Small intestine (tissue), 7 donors: Measurements from ENCODE around the gene NUMBL. TPM values are rescaled to one million over a fixed set of nuclear protein-coding genes. Genes with fewer than 3 reads are reported as not detected.

Experiments used
- DNase-seq, 2 donors: peaks; one replicate each; pipeline versions ENCODE4 v3.0.0 to v3.0.0-alpha.2; 2013
- FAIRE-seq: peaks from 2 replicates; lab custom pipeline; 2012; peaks lifted over from hg19 to GRCh38; lab: Jason Lieb, UNC
- H3K27ac ChIP-seq, 3 donors: one replicate each; pipeline ENCODE4 v1.5.1; 2013; ENCODE audit warnings: low read length in 2 of 3, mild to moderate bottlenecking in 2 of 3, control low read depth in 1 of 3, inconsistent platforms in 1 of 3, low read depth in 1 of 3, moderate library complexity in 1 of 3
- H3K27me3 ChIP-seq, 3 donors: one replicate each; pipeline ENCODE4 v1.6.1; 2013; ENCODE audit warnings: low read length in 3 of 3, inconsistent platforms in 1 of 3; ENCODE audit not compliant: control insufficient read depth in 3 of 3, insufficient read depth in 3 of 3
- H3K36me3 ChIP-seq, 3 donors: one replicate each; pipeline ENCODE4 v1.6.1; 2013; ENCODE audit warnings: low read length in 3 of 3, inconsistent platforms in 1 of 3, low read depth in 1 of 3, mild to moderate bottlenecking in 1 of 3, moderate library complexity in 1 of 3; ENCODE audit not compliant: control insufficient read depth in 3 of 3, insufficient read depth in 2 of 3
- H3K4me1 ChIP-seq, 3 donors: one replicate each; pipeline ENCODE4 v1.6.1; 2013; ENCODE audit warnings: low read length in 2 of 3, inconsistent platforms in 1 of 3, low read depth in 1 of 3, mild to moderate bottlenecking in 1 of 3, moderate library complexity in 1 of 3; ENCODE audit not compliant: control insufficient read depth in 3 of 3, insufficient read depth in 2 of 3
- H3K4me3 ChIP-seq, 3 donors: one replicate each; pipeline ENCODE4 v1.5.1; 2013; ENCODE audit warnings: low read length in 3 of 3, control low read depth in 1 of 3, inconsistent platforms in 1 of 3, low read depth in 1 of 3, mild to moderate bottlenecking in 1 of 3, moderate library complexity in 1 of 3
- H3K9me3 ChIP-seq, 2 donors: one replicate each; pipeline ENCODE4 v1.6.1; 2013; ENCODE audit warnings: low read depth in 1 of 2, low read length in 1 of 2; ENCODE audit not compliant: control insufficient read depth in 2 of 2, insufficient read depth in 1 of 2
- WGBS, 3 donors: extraction: QIAGEN DNeasy Blood & Tissue Kit; methylation state at CpG; one replicate each; pipeline ENCODE4 v1.1.7; 2013; 5-methylcytosine and 5-hydroxymethylcytosine counted together
- polyA plus RNA-seq, 4 donors: library from polyadenylated mRNA; stranded (reverse) in 3 of 4; unstranded in 1 of 4; fragments of 200-250 nt in 3 of 4; fragments of 120-200 nt in 1 of 4; gene quantifications; one replicate each; pipeline versions ENCODE4 v1.2.1 to v1.2.3, GENCODE V29; 2013
- donor health status: healthy with polysubstance abuse.
- donor health status: control.
- donor health status: control.
- donor health status: Bipolar disorder and iron deficiency.
- donor health status: healthy.

NUMBL gene
- polyA plus RNA-seq, 4 donors, result 6.2 to 15.6 (median 9.9) TPM

GRCh38 chr19:40683437-40683836 lies 7.0 kb downstream of the NUMBL start:
- WGBS, 3 donors, result 91 to 97% (median 92%) methylated on average over 9 of the region's 9 CpGs
- Histone ChIP-seq H3K4me1 (peaks cover 0 to 5% (median 0%) of the 10 kb centered on the region in 3 donors), H3K4me3 (no peak overlapping the region), H3K27me3 (no peaks in the 10 kb centered on the region), H3K27ac (no peak overlapping the region), H3K9me3 (no peaks in the 10 kb centered on the region), H3K36me3 (peaks cover 2 to 71% (median 4%) of the 10 kb centered on the region in 3 donors)
- DNase-seq (no peak), FAIRE-seq (no peak)

GRCh38 chr19:40682431-40682964 lies 8.0 kb downstream of the NUMBL start:
- H3K27ac ChIP-seq, result no peak overlapping the region
- WGBS, 3 donors, result 91 to 94% (median 93%) methylated on average over 16 to 18 of the region's 18 CpGs
- H3K4me1 ChIP-seq, result peaks cover 0 to 3% (median 0%) of the 10 kb centered on the region in 3 donors
- H3K36me3 ChIP-seq, result peaks cover 2 to 77% (median 6%) of the 10 kb centered on the region in 3 donors
- DNase-seq (no peak), FAIRE-seq (no peak)
- no peaks in the 10 kb centered on the region for H3K27me3 ChIP-seq
- H3K4me3 ChIP-seq, result no peak overlapping the region
- H3K9me3 ChIP-seq, result no peaks in the 10 kb centered on the region

- FAIRE-seq, result no peak
- H3K4me1 ChIP-seq, result no peaks in the 10 kb centered on the region
- no peak for DNase-seq
- no peak overlapping the region for H3K27ac ChIP-seq
- H3K9me3 ChIP-seq, result no peaks in the 10 kb centered on the region
- H3K4me3 ChIP-seq, result no peak overlapping the region
- no peaks in the 10 kb centered on the region for H3K27me3 ChIP-seq
- 63 to 87% (median 81%) methylated on average over 4 of the region's 4 CpGs for WGBS, 3 donors
- peaks cover 5 to 86% (median 6%) of the 10 kb centered on the region in 3 donors for H3K36me3 ChIP-seq
Measured at GRCh38 chr19:40681039-40681438, 9.4 kb downstream of the NUMBL start.

GRCh38 chr19:40677156-40677555 lies 13.3 kb downstream of the NUMBL start:
- H3K4me1 ChIP-seq, result no peaks in the 10 kb centered on the region
- H3K9me3 ChIP-seq, result no peaks in the 10 kb centered on the region
- no peaks in the 10 kb centered on the region for H3K27me3 ChIP-seq
- WGBS, 3 donors, result 95 to 96% (median 96%) methylated on average over 23 of the region's 23 CpGs
- H3K4me3 ChIP-seq, result no peak overlapping the region
- FAIRE-seq, result no peak
- peaks cover 2 to 78% (median 4%) of the 10 kb centered on the region in 3 donors for H3K36me3 ChIP-seq
- H3K27ac ChIP-seq, result no peak overlapping the region
- no peak for DNase-seq

GRCh38 chr19:40674291-40674690 lies 16.2 kb downstream of the NUMBL start:
- FAIRE-seq, result no peak
- no peak for DNase-seq
- H3K4me3 ChIP-seq, result no peak overlapping the region
- H3K36me3 ChIP-seq, result peaks cover 2 to 84% (median 9%) of the 10 kb centered on the region in 3 donors
- 81 to 86% (median 84%) methylated on average over 3 of the region's 3 CpGs for WGBS, 3 donors
- peaks cover 0 to 10% of the 10 kb centered on the region in 2 donors for H3K9me3 ChIP-seq
- no peak overlapping the region for H3K27ac ChIP-seq
- no peaks in the 10 kb centered on the region for H3K4me1 ChIP-seq
- H3K27me3 ChIP-seq, result no peaks in the 10 kb centered on the region

GRCh38 chr19:40673397-40673796 lies 17.1 kb downstream of the NUMBL start:
- Histone ChIP-seq H3K4me3 (no peak overlapping the region), H3K27ac (no peak overlapping the region), H3K9me3 (peaks cover 0 to 15% of the 10 kb centered on the region in 2 donors), H3K27me3 (no peaks in the 10 kb centered on the region), H3K36me3 (peaks cover 2 to 81% (median 11%) of the 10 kb centered on the region in 3 donors), H3K4me1 (no peaks in the 10 kb centered on the region)
- 93 to 95% (median 94%) methylated on average over 10 to 11 of the region's 11 CpGs for WGBS, 3 donors
- DNase-seq (no peak), FAIRE-seq (no peak)

- no peak for FAIRE-seq
Measured at GRCh38 chr19:40672573-40673299, 17.7 kb downstream of the NUMBL start.

GRCh38 chr19:40672038-40672437 lies 18.4 kb downstream of the NUMBL start:
- H3K27ac ChIP-seq, result no peak overlapping the region
- DNase-seq, result no peak
- peaks cover 0 to 15% of the 10 kb centered on the region in 2 donors for H3K9me3 ChIP-seq
- no peak for FAIRE-seq
- no peaks in the 10 kb centered on the region for H3K27me3 ChIP-seq
- no peak overlapping the region for H3K4me3 ChIP-seq
- peaks cover 0 to 85% (median 9%) of the 10 kb centered on the region in 3 donors for H3K36me3 ChIP-seq
- no peaks in the 10 kb centered on the region for H3K4me1 ChIP-seq
- 82 to 88% (median 87%) methylated on average over 2 of the region's 2 CpGs for WGBS, 3 donors

More at GRCh38 chr19:40672573-40673299, 17.7 kb downstream of the NUMBL start:
- WGBS, 3 donors, result 89 to 92% (median 90%) methylated on average over 7 of the region's 7 CpGs
- Histone ChIP-seq H3K27me3 (no peaks in the 10 kb centered on the region), H3K4me3 (no peak overlapping the region), H3K27ac (no peak overlapping the region), H3K9me3 (peaks cover 0 to 15% of the 10 kb centered on the region in 2 donors), H3K36me3 (peaks cover 0 to 84% (median 11%) of the 10 kb centered on the region in 3 donors), H3K4me1 (no peaks in the 10 kb centered on the region)
- no peak for DNase-seq
